Measurements from ENCODE around the gene CLEC1A.

- TF ChIP-seq EZH2 (IDR thresholded peaks at IDR 0.05; ENCODE audit: low read length) (no peak), CTCF (optimal IDR thresholded peaks at IDR 0.05 in 1 of 3, IDR thresholded peaks at IDR 0.05 in 1 of 3, conservative IDR thresholded peaks at IDR 0.05 in 1 of 3; ENCODE audit: extremely low read depth in 1 of 3, insufficient read depth in 2 of 3, low read length in 3 of 3) (no peak)
These were observed 67.5 kb downstream of the CLEC1A start for GRCh38 chr12:10031321-10031720.
